Right hindlimb (tissue), 1 donor: ENCODE measurements around the gene PRKD1.
"Not testable (repeated sequence)": the region's sequence is repeated elsewhere in the genome, so short reads cannot be mapped to it uniquely, and the experiment has no call there.

Experiments
- DNase-seq: peaks from one replicate; pipeline ENCODE4 v3.0.0-alpha.2; 2018

Gene PRKD1

GRCh38 chr14:29898470-29898869 is 29.2 kb downstream of the PRKD1 start:
- no peak for DNase-seq

GRCh38 chr14:29897181-29897580 is 30.5 kb downstream of the PRKD1 start:
- no peak for DNase-seq

DNA sequence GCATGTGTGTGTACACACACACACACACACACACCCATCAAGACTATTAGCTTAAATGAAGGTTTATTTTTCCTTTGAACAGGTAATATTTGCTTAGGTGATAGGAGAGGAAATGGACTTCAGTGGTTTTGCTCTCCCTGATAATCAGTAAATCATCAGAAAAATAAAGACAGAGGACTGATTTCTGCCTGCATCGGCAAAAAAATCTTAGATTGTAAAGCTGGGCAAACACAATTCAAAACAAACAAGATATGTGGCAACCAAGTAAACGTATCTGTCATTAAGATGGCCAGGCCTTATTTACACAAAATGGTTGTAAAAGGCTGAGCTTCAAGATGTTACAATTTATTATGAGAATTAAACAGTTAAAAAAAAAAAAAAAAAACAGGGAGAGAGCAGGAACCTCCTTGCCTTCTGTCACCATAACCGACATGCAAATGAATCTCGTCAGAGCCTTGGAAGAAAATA is 31.3 kb downstream of the PRKD1 start:
- DNase-seq = no peak

DNA sequence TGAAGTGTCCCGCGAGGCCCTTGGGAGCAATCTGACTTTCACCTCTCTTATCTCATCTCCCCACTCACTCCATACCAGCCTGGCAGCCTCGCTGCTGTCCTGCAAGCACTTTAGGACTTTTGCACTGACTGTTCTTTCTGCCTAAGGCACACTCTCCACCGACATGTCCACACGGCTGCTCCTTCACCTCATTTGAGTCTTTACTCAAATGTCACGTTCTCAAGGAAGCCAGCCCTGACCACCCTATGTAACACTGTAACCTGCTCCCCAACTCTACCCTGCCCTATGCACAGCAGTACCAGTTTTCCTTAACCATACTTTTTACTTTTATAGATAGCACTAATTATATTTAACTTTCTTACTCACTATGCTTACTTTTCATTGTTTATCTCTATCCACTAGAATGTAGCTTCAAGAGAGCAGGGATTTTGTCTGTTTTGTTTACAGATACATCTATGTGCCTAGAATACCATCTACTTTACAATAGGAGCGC is 32.0 kb downstream of the PRKD1 start:
- DNase-seq = no peak

DNA sequence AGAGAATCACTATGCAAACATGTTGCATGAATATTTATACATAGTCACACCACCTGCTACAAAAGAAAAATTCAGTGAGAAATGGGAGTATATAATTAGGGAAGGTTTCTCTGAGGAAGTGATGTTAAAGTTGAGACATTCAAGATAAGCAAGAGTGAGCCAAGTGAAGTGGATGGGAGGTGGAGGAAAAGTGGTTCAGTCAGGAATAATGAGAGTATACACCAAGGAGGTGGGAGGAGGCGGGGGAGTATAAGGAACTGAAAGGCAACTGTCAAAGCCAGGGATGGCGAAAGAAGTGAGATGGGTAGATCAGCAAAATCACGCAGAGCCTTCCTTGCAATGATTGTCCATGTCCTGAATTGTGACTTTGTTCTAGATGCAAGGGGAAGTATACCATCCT is 33.7 kb downstream of the PRKD1 start:
- no peak for DNase-seq

GRCh38 chr14:29892327-29892726 is 35.3 kb downstream of the PRKD1 start:
- DNase-seq = no peak

DNA sequence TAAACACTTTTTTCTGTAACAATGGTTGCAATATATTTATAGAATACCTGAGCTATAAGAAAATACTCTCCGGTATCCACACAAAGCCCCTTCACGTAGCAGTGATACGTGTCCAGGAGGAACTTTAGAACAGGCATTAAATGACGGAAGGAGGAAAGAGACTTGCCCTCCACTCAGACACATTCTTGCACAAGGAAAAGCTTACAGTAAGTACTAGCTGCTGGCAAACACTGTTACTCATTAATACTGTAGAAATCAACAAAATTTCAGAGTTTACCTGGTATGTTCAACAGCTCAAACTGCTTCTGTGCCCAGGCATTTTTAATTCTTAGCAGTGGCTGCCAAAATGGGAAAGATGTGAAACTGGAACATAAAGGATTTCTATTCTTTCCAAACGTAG is 41.7 kb downstream of the PRKD1 start:
- DNase-seq = no peak

- DNase-seq = no peak
Observed at GRCh38 chr14:29868000-29868399, 59.6 kb downstream of the PRKD1 start.

DNA sequence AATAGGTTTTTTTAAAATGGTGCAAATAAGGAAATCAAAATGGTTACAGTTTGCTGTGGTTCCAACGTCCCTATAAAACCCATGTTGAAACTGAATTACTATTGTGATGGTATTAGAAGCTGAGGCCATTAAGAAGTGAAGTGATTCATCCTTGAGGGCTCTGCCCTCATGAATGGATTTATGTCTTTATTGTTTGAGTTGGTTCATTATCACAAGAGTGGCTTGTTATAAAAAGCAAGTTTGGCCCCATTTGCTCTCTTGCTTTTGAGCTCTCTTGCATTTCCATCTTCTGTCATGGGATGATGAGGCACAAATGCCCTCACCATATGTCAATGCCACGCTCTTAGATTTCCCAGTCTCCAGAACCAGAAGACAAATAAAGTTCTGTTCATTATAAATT is 62.3 kb downstream of the PRKD1 start:
- no peak for DNase-seq

GRCh38 chr14:29861996-29862395 is 65.7 kb downstream of the PRKD1 start:
- no peak for DNase-seq

DNA sequence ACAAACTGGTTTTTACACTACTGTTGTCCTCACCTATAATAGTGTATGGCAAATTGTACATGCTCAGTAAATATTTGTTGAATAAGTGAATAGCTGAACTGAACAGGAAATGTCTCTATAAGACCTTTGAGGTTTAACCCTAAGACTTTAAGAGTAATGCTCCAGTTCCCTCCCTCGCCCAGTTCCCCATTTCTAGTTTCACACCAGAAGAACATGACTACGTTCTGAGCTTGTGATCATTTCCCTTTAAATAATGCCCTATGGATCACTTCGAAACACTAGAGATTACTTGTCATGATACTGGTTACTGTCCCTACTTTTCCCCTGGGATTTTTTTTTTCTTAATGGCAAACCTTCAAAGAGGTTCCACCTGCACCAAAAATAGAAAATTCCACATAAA is 69.3 kb downstream of the PRKD1 start:
- no peak for DNase-seq

GRCh38 chr14:29857551-29857950 is 70.1 kb downstream of the PRKD1 start:
- DNase-seq = no peak

DNA sequence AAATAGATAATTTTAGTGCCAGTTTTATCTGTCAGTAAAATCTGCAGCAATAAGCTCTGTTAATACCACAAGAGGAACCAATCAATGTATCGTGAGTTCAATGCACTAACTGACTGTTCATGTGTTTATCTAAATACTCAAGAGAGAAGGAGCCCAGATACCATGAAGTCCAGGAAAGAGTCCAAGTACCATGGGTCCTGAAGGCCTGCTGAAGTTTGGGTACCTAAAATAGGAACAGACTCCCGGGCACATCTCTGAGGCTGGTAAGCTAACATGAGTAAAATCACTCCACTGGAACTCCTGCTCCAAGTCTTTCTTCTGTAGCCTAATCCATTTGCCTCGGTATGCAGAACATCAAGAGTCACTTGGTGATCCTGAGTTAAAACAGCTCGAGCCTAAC is 71.1 kb downstream of the PRKD1 start:
- DNase-seq = no peak

GRCh38 chr14:29853691-29854090 is 74.0 kb downstream of the PRKD1 start:
- DNase-seq = not testable (repeated sequence)

DNA sequence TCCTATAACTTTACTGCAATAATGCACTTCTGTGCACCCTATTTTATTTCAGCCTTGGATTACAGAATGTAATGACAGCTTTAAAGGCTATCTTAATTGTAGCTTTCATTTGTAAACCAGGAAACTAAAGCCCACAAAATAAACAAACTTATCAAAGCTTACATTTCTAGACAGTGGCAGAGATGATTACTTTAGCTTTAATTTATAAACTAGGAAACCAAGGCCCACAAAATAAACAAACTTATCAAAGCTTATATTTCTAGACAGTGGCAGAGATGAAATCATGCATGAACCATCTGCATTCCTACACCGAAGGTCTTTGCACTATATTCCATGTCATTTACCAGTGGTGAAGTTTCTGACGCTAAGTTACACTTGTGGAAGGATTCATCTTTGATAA is 74.4 kb downstream of the PRKD1 start:
- DNase-seq = no peak

- DNase-seq = no peak
Observed at GRCh38 chr14:29851397-29851796, 76.2 kb downstream of the PRKD1 start.

- DNase-seq = no peak
Observed at GRCh38 chr14:29847056-29847380, 80.6 kb downstream of the PRKD1 start.

DNA sequence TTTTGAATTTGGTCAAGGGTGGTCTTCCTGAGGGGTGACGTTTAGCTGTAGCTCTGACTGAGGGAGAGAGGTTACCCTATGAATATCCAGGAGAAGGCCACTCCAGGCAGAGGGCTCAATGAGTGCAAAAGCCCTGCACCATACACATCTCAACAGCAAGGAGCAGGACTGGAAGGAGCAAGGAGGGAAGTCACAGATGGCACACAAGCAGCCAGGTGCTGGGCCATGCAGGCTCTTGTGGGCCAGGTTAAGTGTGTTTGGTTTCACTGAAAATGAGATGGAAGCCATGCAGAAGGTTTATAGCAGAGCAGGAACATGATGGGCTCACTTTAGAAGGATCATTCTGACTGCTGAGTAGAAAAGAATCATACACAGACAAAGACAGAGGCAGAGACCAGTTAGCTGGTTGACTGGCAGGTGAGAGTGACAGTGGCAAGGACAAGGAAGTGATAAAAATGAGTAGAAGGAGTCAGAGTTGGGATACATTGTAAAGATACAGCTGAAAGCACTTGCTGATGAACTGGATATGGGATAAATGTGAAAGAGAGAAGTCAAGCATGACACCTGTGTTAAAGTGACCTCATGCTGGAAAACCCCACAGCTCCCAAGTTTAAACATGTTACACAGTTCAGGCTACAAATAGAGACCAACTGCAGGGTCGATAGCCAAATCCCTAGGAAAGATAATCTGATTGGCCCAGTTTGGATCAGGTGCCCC is 81.2 kb downstream of the PRKD1 start:
- no peak for DNase-seq

GRCh38 chr14:29843981-29844380 is 83.7 kb downstream of the PRKD1 start:
- DNase-seq = no peak

DNA sequence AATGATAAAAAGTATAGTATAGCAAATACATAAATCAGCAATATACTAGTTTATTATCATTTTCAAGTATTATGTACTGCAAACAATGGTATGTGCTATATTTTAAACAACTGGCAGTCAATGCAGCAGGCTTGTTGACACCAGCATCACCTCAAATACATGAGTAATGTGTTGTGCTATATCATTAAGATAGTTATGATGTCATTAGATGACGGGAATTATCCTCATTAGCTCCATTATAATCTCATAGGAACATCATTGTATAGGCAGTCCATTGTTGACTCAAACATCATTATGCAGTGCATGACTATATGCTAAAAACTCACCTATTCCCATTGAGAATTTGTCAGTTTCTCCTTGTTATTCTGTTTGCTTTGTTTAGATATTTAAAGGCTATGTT is 85.4 kb downstream of the PRKD1 start:
- DNase-seq = no peak

- not testable (repeated sequence) for DNase-seq
Observed at GRCh38 chr14:29840369-29840892, 87.2 kb downstream of the PRKD1 start.

- DNase-seq = not testable (repeated sequence)
Observed at GRCh38 chr14:29839691-29840090, 88.0 kb downstream of the PRKD1 start.

DNA sequence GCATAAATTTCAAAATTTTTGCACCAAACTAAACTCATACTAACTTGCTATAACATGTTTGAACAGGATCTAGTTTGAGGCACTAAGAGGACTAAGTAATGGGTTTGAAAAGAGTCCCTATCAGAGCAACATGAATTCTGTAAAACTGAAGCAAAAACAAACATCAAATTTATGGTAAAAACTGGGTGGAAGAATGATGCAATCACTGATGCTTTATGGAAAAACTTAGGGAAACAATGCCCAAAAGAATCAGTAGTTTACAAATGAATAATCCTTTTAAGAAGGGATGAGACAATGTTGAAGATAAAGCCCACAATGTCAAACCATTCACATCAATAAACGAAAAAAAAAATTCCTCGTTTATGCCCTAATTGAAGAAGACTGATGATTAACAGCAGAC is 88.9 kb downstream of the PRKD1 start:
- DNase-seq = no peak

DNA sequence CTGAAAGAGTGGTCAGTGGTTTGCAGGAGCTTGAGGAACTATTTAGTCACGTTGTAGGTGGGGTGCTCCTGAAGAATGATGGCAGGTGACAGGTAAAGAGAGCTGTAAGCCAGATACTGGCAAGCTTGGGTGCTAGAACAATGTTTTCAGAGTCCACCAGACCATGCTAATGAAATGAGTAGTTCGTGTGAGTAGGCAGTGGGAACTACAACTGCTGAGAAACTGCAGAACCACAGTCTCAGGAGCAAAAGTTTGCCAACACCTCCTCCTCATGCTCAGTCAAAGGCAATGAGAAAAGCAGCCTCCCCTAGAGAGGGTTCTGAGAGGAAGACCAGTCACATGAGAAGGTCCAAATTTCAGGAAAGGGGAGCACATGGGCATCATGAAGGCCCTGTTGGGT is 91.3 kb downstream of the PRKD1 start:
- no peak for DNase-seq

DNA sequence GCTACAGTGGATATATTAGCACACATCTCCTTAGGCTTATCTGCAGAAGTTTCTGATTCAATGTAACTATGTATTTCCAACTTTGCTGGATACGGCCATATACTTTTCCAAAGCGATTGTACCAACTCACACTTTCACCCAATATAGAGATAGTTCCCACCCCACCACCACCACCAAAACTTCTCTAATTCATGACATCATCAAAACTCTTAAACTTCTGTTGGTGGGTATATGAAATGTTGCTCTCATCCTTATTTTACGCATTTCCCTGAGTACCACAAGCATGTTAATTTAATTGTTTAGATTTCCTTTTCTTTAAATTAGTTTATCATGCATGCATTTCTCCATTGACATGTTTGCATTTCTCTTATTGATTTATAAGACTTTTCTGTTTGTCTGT is 95.6 kb downstream of the PRKD1 start:
- no peak for DNase-seq
